Measurements from ENCODE around the gene PCDHGA1.

DNA sequence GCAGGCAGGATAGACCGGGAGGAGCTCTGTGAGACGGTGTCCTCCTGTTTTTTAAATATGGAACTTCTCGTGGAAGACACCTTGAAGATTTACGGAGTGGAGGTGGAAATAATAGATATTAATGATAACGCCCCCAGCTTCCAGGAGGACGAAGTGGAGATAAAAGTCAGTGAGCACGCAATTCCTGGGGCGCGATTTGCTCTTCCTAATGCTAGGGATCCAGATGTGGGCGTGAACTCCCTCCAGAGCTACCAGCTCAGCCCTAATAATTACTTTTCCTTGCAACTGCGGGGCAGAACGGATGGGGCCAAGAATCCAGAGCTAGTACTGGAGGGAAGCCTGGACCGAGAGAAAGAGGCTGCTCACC, 91.2 kb downstream of the PCDHGA1 start:
- TF ChIP-seq, protein P1, sequence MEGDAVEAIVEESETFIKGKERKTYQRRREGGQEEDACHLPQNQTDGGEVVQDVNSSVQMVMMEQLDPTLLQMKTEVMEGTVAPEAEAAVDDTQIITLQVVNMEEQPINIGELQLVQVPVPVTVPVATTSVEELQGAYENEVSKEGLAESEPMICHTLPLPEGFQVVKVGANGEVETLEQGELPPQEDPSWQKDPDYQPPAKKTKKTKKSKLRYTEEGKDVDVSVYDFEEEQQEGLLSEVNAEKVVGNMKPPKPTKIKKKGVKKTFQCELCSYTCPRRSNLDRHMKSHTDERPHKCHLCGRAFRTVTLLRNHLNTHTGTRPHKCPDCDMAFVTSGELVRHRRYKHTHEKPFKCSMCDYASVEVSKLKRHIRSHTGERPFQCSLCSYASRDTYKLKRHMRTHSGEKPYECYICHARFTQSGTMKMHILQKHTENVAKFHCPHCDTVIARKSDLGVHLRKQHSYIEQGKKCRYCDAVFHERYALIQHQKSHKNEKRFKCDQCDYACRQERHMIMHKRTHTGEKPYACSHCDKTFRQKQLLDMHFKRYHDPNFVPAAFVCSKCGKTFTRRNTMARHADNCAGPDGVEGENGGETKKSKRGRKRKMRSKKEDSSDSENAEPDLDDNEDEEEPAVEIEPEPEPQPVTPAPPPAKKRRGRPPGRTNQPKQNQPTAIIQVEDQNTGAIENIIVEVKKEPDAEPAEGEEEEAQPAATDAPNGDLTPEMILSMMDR (IDR thresholded peaks at IDR 0.05), result no peak
- no peak for TF ChIP-seq POLR2A (IDR thresholded peaks at IDR 0.05)

All from right lobe of liver (tissue), 4 donors.